Adipose tissue (tissue), 3 donors: Measurements from ENCODE around the gene COX19. TPM values are rescaled to one million over a fixed set of nuclear protein-coding genes. Genes with fewer than 3 reads are reported as not detected.

Source experiments
- H3K27ac ChIP-seq: one replicate; pipeline ENCODE4 v1.5.1; 2013; ENCODE audit warnings: low read depth, low read length
- WGBS, 3 donors: extraction: QIAGEN DNeasy Blood & Tissue Kit; methylation state at CpG; one replicate each; pipeline ENCODE4 v1.1.7; 2013; 5-methylcytosine and 5-hydroxymethylcytosine counted together
- polyA plus RNA-seq, 3 donors: library from polyadenylated mRNA; stranded (reverse); fragments of 200-250 nt; gene quantifications; one replicate each; pipeline ENCODE4 v1.2.3, GENCODE V29; 2013
- donor health status: healthy with polysubstance abuse.
- donor health status: Bipolar disorder and iron deficiency.
- donor health status: healthy.

Gene COX19, protein sequence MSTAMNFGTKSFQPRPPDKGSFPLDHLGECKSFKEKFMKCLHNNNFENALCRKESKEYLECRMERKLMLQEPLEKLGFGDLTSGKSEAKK
- polyA plus RNA-seq, result 1 to 10 TPM; 3.7 to 5.1 (median 4.8) TPM

GRCh38 chr7:974820-975681, at the start of gene COX19:
COX19 (minus strand) TSS chr7:975549; CDS start chr7:975509, 40 bp downstream.
- H3K27ac ChIP-seq, result peak within 1 kb of the TSS; percentile 89
- WGBS, 3 donors, result 0% methylated on average over 76 to 78 of the region's 78 CpGs

GRCh38 chr7:1024331-1024841, 49.0 kb upstream of the COX19 start:
- H3K27ac ChIP-seq, result no peak overlapping the region
- 61 to 82% (median 62%) methylated on average over 15 of the region's 15 CpGs for WGBS, 3 donors

DNA sequence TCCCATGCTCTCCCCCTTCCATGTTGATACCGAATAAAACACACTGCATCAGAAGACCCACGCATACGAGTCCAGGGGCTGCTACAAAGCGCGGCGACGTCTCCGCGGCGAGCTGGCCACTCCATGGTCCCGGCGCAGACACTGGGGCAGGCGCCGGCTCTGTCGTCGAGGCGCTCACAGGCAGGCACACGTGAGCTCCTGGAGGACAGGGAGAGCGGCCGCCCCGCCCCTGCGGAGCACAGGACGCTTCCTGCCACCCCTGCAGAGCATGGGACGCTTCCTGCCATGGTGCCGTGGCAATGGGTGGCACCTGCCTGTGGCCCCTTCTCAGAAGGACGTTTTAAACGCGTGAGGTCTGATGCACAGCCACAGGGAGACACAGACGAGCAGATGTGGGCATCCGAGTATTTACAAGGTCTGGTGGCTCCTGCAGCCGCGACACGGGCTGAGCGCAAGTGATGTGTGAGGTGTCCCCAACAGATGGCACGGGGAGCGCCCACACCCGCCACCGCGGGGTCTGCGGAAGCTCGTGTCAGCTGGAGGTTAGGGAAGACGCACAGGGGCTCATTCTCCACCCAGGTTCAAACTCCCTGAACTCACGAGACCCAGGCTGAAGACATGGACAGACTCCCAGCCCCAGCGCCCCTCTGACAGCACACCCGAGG, 47.6 kb upstream of the COX19 start:
- H3K27ac ChIP-seq, result no peak overlapping the region
- 91 to 94% (median 92%) methylated on average over 45 of the region's 45 CpGs for WGBS, 3 donors

DNA sequence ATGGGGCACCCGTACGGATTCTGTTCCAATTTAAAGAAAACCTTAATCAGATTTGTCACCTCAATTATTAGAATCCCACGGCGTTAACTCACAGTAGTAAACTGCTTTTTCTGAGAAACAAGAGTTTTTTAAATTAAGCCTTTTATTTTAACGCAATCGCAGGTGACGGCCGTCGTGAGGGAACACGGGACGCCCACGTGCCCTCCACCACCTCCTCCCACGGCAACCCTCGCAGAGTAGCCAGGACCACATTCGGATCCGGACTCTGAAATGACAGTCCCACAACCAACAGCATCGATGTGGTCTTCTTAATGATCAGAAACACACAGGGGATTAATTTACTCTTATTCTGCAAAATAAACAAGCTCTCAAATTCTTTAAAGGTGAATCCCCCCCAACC, 47.0 kb upstream of the COX19 start:
- H3K27ac ChIP-seq, result no peak overlapping the region
- WGBS, 3 donors, result 92 to 96% (median 94%) methylated on average over 17 of the region's 17 CpGs

DNA sequence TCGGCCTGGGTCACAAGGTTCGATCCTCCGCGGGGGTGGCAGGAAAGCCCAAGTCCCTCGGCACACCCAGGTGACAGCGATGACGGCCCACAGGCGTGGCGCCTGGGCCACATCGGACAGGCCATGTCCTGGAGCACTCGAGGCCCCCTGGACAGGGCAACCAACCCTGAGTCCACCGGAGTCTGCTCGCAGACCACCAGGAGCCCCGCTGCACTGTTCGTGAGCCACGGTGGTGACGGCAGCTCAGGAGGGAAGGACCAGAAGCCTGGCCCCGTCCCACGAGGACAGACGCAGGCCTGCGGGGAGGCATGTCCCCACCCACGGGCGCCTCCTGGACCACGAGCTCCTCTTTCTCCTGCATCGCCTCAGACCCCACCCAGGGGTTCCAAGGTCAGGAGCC, 46.6 kb upstream of the COX19 start:
- no peak overlapping the region for H3K27ac ChIP-seq
- WGBS, 3 donors, result 94 to 96% (median 94%) methylated on average over 24 to 25 of the region's 25 CpGs

DNA sequence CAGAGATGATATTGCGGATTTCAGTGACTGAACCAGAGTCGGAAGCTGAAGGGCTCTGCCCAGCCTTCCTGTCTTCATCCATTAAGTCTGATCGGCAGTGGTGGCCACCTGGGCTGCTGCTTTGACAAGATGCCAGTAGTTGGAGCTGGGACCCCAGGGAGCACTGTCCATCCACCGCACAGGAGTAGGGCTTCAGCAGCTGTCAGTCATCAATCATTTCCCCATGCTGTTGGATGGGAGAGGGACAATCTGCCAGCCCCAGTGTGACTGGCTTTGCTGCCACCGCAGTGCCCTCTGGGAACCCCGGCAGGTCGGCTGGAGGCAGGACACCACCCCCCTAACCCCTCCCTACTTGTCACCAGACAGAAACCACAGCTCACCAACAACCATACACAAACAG, 46.0 kb upstream of the COX19 start:
- WGBS, 3 donors, result 58 to 96% (median 93%) methylated on average over 7 of the region's 7 CpGs
- no peak overlapping the region for H3K27ac ChIP-seq

- no peak overlapping the region for H3K27ac ChIP-seq
- 73 to 78% (median 76%) methylated on average over 7 of the region's 7 CpGs for WGBS, 3 donors
Measured at GRCh38 chr7:1020849-1021251, 45.5 kb upstream of the COX19 start.

GRCh38 chr7:1019789-1020610, 44.7 kb upstream of the COX19 start:
- WGBS, 3 donors, result 90 to 96% (median 93%) methylated on average over 38 to 42 of the region's 42 CpGs
- H3K27ac ChIP-seq, result no peak overlapping the region

GRCh38 chr7:1019255-1019785, 44.0 kb upstream of the COX19 start:
- H3K27ac ChIP-seq, result no peak overlapping the region
- 82 to 90% (median 85%) methylated on average over 14 of the region's 14 CpGs for WGBS, 3 donors

GRCh38 chr7:1018334-1018695, 43.0 kb upstream of the COX19 start:
- WGBS, 3 donors, result 90 to 94% (median 90%) methylated on average over 13 of the region's 13 CpGs

DNA sequence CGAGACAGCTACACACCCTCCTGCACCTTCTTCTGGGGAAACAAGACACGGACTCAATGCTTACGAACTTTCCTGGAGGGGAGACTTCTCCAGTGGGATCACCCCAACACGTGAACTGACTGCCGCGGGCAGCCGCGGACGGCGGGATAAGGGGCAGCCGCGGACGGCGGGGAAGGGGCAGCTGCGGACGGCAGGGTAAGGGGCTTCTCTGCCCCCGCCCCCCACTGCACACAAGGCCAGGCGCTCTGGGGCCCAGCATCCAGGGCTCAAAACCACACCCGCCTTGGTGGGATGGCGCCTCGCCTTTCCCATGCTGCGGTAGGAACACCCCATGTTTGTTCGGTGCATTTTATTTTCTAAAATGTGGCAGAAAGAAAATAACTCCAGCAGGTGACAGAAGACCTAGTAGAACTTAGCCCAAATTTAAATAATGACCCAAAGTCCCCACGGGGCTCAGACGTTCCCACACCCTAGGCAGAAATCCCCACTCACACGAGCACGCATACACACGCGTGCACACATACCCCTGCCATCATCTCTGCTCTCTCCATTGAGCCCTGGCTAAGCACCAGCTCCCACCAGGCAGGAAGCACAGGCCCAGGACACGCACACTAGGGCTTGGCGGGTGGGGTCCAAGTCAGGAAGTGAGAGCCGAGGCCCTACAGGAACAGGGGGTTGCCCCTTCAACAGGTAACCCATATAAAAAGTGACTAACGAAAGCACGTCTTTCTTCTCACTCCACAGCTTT, 42.4 kb upstream of the COX19 start:
- no peak overlapping the region for H3K27ac ChIP-seq
- 92 to 94% (median 92%) methylated on average over 34 of the region's 34 CpGs for WGBS, 3 donors

More at GRCh38 chr7:1018334-1018695, 43.0 kb upstream of the COX19 start:
- H3K27ac ChIP-seq, result no peak overlapping the region

- H3K27ac ChIP-seq, result no peak overlapping the region
- WGBS, 3 donors, result 87 to 97% (median 94%) methylated on average over 43 to 51 of the region's 51 CpGs
Measured at GRCh38 chr7:1016577-1017531, 41.5 kb upstream of the COX19 start.

GRCh38 chr7:1015196-1016121, 40.1 kb upstream of the COX19 start:
- WGBS, 3 donors, result 64 to 84% (median 79%) methylated on average over 28 of the region's 28 CpGs
- no peak overlapping the region for H3K27ac ChIP-seq

DNA sequence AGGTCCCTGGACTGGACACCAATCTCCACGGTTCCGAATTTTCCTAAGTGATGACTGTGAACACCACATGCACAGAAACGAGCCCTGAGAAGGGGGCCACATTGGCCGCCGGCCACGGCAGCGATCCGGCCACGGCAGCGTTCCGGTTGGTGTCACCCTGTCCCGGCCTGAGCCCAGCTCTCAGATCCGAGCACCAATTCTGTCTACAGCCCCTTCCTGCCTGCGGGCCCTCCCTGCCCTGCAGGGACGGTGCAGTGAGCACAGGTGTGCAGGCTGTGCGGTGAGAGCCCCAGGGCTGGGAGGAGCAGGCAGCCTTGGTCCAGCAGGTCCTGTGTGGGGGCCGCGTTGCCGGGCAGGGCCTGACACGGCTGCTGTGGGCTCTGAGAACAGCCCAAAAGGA, 39.3 kb upstream of the COX19 start:
- 89 to 95% (median 93%) methylated on average over 20 of the region's 20 CpGs for WGBS, 3 donors

DNA sequence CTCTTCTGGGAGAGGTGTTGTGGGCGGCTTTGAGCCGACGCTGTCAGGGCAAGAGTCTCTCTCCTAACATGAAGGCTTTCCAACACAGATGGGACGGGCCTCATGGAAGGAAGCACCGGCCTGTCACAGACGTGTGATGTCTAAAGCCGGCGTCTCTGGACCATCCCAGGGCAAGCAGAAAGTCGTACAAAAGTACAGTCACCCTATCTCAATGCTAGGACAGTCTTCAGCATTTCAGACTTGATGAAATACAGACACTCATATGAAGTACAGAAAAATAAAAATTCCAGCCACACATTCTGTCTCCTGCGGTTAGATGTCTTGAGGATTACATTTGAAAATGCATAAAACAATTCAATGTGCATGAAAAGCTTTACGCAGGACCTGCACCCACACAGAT, 38.2 kb upstream of the COX19 start:
- 81 to 82% (median 82%) methylated on average over 11 of the region's 11 CpGs for WGBS, 3 donors
- no peak overlapping the region for H3K27ac ChIP-seq

More for the DNA sequence above, 39.3 kb upstream of the COX19 start:
- no peak overlapping the region for H3K27ac ChIP-seq

DNA sequence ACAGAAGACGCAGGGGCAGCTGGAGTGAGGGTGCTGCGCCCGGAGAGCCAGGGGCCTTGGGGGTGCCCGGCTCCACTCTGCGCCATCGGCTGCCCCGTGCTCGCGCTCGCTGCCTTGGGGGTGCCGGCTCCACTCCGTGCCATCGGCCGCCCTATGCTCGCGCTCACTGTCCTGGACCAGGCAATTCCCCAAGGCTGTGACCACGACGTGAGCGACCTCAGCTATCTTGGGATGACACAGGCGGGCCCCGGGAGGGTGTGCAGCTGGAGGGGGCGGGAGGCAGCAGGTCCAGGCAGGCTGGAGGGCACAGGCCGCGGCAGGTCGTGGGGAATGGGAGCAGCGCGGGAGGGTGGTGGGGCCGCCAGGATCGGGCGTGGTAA, 37.4 kb upstream of the COX19 start:
- no peak overlapping the region for H3K27ac ChIP-seq
- WGBS, 3 donors, result 82 to 91% (median 88%) methylated on average over 24 to 30 of the region's 30 CpGs
